AG09309 (cell line): Measurements from ENCODE around the gene ZNF620.

Source experiments
- DNase-seq: peaks from one replicate; pipeline ENCODE4 v3.0.0-alpha.2; 2010; ENCODE audit warnings: low read depth
- H3K4me3 ChIP-seq: 2 replicates; pipeline ENCODE4 v1.5.1; 2011; ENCODE audit warnings: mild to moderate bottlenecking, low read depth, low read length, moderate library complexity; ENCODE audit not compliant: control insufficient read depth
- TF ChIP-seq, protein P1 (sequence below): IDR thresholded peaks from 2 replicates; pipeline ENCODE4 v1.5.1; 2011; ENCODE audit warnings: mild to moderate bottlenecking, low read depth, low read length, inconsistent platforms; ENCODE audit not compliant: insufficient read depth, control insufficient read depth; ENCODE audit errors: missing control alignments

Gene ZNF620

DNA sequence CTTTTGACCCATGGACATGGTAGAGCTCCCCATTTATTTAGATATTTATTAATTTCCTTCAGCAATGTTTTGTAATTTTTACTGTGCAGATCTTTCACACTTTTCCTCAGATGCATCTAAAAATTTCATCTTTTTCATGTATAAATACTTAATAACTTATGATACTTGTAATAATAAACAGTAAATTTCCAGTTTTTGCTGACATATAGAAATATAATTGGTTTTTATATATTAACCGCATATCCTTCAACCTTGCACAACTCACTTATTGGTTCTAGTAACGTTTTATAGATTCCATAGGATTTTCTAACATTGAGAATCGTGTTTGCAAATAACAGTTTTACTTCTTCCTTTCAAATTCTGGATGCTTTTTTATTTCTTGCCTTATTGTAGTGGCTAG lies 15.4 kb downstream of the ZNF620 start:
- TF ChIP-seq, protein P1, sequence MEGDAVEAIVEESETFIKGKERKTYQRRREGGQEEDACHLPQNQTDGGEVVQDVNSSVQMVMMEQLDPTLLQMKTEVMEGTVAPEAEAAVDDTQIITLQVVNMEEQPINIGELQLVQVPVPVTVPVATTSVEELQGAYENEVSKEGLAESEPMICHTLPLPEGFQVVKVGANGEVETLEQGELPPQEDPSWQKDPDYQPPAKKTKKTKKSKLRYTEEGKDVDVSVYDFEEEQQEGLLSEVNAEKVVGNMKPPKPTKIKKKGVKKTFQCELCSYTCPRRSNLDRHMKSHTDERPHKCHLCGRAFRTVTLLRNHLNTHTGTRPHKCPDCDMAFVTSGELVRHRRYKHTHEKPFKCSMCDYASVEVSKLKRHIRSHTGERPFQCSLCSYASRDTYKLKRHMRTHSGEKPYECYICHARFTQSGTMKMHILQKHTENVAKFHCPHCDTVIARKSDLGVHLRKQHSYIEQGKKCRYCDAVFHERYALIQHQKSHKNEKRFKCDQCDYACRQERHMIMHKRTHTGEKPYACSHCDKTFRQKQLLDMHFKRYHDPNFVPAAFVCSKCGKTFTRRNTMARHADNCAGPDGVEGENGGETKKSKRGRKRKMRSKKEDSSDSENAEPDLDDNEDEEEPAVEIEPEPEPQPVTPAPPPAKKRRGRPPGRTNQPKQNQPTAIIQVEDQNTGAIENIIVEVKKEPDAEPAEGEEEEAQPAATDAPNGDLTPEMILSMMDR: no peak
- H3K4me3 ChIP-seq: no peak overlapping the region
- DNase-seq: no peak

DNA sequence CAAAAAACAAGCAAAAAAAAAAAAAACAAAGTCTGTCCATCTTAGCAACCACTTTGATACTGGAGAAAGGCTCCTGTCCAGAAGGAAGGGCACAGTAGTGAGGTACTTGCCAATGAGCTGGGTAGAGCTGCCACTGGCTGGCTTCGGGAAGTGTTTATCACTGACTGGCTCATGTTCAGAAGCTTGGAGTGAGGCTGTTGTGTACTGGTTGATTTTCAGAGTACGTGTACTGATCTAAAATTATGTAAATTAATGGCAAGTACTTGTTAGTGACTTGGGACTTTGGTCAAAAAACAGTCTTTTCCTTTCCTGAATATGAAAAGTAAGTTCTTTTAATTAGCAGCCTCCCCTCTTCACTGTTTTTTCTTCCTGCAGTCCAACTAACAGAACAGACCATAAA lies 17.9 kb downstream of the ZNF620 start:
- TF ChIP-seq, protein P1: no peak
- no peak for DNase-seq
- no peak overlapping the region for H3K4me3 ChIP-seq

DNA sequence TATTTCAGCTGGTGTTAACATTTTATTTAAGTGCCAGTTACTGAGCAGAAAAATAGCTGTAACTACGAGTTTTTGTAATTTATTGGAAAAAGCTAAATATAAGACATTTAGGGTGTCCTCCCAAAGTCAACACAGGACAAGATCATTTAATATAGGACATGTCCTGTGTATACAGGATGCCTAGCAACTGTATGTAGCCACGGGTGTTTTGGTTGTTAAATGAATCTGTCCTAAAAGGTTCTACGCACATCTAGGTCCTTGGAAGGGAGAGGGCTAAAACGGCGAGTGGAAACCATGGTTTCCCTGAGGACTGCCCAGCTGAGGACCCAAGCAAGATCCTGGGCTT lies 18.4 kb downstream of the ZNF620 start:
- peak overlapping the region; percentile 91 for H3K4me3 ChIP-seq
- DNase-seq: no peak

DNA sequence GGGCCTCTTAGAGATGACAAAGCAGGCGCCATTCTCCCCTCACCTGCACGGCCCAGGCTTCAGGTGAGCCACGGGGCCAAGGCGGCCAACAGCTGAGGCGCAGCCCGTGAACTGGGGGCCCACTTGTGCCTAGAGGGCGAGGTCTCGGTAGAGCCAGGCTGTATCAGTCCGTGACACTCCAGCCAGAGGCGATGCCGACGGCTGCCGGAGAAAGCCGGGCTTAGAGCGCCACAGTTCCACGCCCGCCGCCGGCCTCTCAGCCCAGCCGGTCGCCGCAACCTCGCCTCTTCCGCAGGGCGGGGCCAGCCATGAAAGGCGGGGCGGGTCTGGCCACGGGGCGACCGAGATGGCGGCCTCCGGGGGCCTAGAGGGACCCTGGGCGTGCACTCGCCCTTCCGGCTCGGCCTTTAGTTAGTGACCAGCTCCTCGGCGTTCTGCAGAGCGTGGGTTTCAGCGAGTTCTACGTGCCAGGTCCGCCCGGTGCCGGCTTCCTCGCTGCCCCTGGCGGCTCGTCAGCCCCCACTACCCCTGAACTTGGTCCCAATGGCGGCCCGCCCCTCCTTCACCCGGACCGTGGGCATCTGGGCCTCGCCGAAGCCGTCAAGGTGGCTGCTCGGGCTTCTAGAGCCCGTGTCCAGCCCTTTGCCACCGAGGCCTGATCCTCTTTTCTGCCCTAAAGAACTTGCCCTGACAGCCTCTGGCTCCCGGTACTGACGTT lies 18.9 kb downstream of the ZNF620 start, which contains the start of gene ZNF621:
Gene ZNF621, plus strand, starts transcription at position 393 of the 718 bp plus-strand sequence. CDS start 881 bp downstream, outside the sequence.
- peak within 1 kb of the TSS; percentile 91 for H3K4me3 ChIP-seq
- TF ChIP-seq, protein P1: no peak
- DNase-seq: peak; percentile 41

More for the DNA sequence above, 18.4 kb downstream of the ZNF620 start:
- TF ChIP-seq, protein P1: no peak

DNA sequence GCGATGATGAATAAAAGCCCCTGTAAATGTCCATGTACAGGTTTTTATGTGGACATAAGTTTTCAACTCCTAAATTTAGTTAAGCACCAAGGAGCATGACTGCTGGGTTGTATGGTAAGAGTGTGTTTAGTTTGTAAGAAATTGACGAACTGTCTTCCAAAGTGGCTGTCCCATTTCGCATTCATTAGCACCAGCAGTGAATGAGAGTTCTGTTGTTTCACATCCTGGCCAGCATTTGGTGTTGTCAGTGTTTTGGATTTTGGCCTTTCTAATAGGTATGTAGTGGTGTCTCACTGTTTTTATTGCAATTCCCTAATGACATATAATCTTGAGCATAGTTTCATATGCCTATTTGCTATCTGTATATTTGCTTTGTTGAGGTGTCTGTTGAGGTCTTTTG lies 22.6 kb downstream of the ZNF620 start:
- TF ChIP-seq, protein P1: no peak
- H3K4me3 ChIP-seq: no peak overlapping the region
- DNase-seq: no peak

DNA sequence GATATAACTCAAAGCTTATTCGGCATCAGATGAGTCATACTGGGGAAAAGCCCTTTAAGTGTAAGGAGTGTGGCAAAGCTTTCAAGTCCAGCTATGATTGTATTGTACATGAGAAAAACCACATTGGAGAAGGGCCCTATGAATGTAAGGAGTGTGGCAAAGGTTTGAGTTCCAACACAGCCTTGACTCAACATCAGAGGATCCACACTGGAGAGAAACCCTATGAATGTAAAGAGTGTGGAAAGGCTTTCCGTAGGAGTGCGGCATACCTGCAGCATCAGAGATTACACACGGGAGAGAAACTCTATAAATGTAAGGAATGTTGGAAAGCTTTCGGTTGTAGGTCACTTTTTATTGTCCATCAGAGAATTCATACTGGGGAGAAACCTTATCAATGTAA lies 26.4 kb downstream of the ZNF620 start:
- H3K4me3 ChIP-seq: no peak overlapping the region
- TF ChIP-seq, protein P1: no peak
- DNase-seq: no peak
